GM12872 (cell line): ENCODE results near the gene HOXA3.

ENCODE experiments used
- CTCF ChIP-seq: IDR thresholded peaks from 3 replicates; pipeline ENCODE4 v1.5.1; 2011; ENCODE audit warnings: low read depth, mild to moderate bottlenecking, low read length, moderate library complexity; ENCODE audit not compliant: insufficient read depth

Gene HOXA3

GRCh38 chr7:27186668-27187474 lies 34.5 kb upstream of the HOXA3 start:
- TF ChIP-seq CTCF, result no peak

GRCh38 chr7:27185854-27186667 lies 33.7 kb upstream of the HOXA3 start:
- TF ChIP-seq CTCF, result no peak

- no peak for TF ChIP-seq CTCF
Measured at GRCh38 chr7:27185013-27185853, 32.9 kb upstream of the HOXA3 start, which contains the start of gene HOXA11. TSS of gene HOXA11 (minus strand) at chr7:27185232. CDS start at chr7:27185144, 88 bp downstream.

GRCh38 chr7:27184337-27185012 lies 32.1 kb upstream of the HOXA3 start:
- TF ChIP-seq CTCF, result no peak

GRCh38 chr7:27183682-27184336 lies 31.4 kb upstream of the HOXA3 start:
- TF ChIP-seq CTCF, result no peak

GRCh38 chr7:27182861-27183681 lies 30.7 kb upstream of the HOXA3 start:
- TF ChIP-seq CTCF, result no peak
